Measurements from ENCODE around the gene TTBK2. TPM values are rescaled to one million over a fixed set of nuclear protein-coding genes. Genes with fewer than 3 reads are reported as not detected.

The TTBK2 gene
- total RNA-seq, 1 experiment from 2014 or later = 17.2 TPM

GRCh38 chr15:42921342-42921731 is 759 bp upstream of the TTBK2 start:
- CTCF ChIA-PET = no interaction called here
- TF ChIP-seq POLR2AphosphoS5 (IDR thresholded peaks at IDR 0.05; ENCODE audit: low read depth, low read length) = no peak
- no peak for TF ChIP-seq TCF7L2 (IDR thresholded peaks at IDR 0.05; ENCODE audit: low read depth, low read length)
- TF ChIP-seq CTCF (IDR thresholded peaks at IDR 0.05) = no peak
- no peak for TF ChIP-seq SIN3A (IDR thresholded peaks at IDR 0.05; ENCODE audit: borderline replicate concordance, insufficient read depth, low read depth, low read length)
- TF ChIP-seq REST (IDR thresholded peaks at IDR 0.05; ENCODE audit: insufficient read depth in 1 of 2, low read depth in 2 of 2, low read length in 1 of 2) = no peak
- intact Hi-C loops (cut with micrococcal nuclease; ENCODE audit: unreplicated experiment) (no loop called here), in situ Hi-C loops (cut with HindIII; ENCODE audit: low pct_unique_long_range_greater_than_20kb, low sequenced_read_pairs) (no loop called here)
- Histone ChIP-seq H3K27me3 (ENCODE audit: control insufficient read depth, insufficient read depth, low read length) (no peaks in the 10 kb centered on the region), H3K36me3 (ENCODE audit: control insufficient read depth, insufficient read depth, low read length) (no peaks in the 10 kb centered on the region), H3K27ac (ENCODE audit: low read length) (peak overlapping the region; percentile 71; the same call in 1 of the 2 replicates), H3K4me3 (ENCODE audit: low read depth in 2 of 2, low read length in 2 of 2) (peak overlapping the region; percentile 78 to 84), H3K9me3 (ENCODE audit: control insufficient read depth, insufficient read depth, low read depth, low read length) (no peaks in the 10 kb centered on the region), H3K4me1 (ENCODE audit: control insufficient read depth, insufficient read depth, low read length) (peaks cover 6% of the 10 kb centered on the region; the same call in 1 of the 2 replicates)
- DNase-seq (ENCODE audit: low read depth, low spot score) = no peak
- POLR2A ChIA-PET = no interaction called here
- peak; percentile 2; the same call in 1 of the 2 replicates for ATAC-seq
- BruUV-seq (replicated peaks) = no TSS peak

GRCh38 chr15:42919799-42920518 is 619 bp downstream of the TTBK2 start:
- DNase-seq (ENCODE audit: low read depth, low spot score) (no peak), ATAC-seq (peak; percentile 57)
- intact Hi-C loops (cut with micrococcal nuclease; ENCODE audit: unreplicated experiment) = no loop called here
- Histone ChIP-seq H3K4me1 (ENCODE audit: control insufficient read depth, insufficient read depth, low read length) (peaks cover 6% of the 10 kb centered on the region; the same call in 1 of the 2 replicates), H3K9me3 (ENCODE audit: control insufficient read depth, insufficient read depth, low read depth, low read length) (no peaks in the 10 kb centered on the region), H3K27ac (ENCODE audit: low read length) (peak overlapping the region; percentile 76), H3K27me3 (ENCODE audit: control insufficient read depth, insufficient read depth, low read length) (no peaks in the 10 kb centered on the region), H3K4me3 (ENCODE audit: low read depth in 2 of 2, low read length in 2 of 2) (peak overlapping the region; percentile 78 to 84), H3K36me3 (ENCODE audit: control insufficient read depth, insufficient read depth, low read length) (no peaks in the 10 kb centered on the region)
- TF ChIP-seq POLR2AphosphoS5 (IDR thresholded peaks at IDR 0.05; ENCODE audit: low read depth, low read length) = peak; percentile 24; the same call in 1 of the 2 replicates
- no peak for TF ChIP-seq CTCF (IDR thresholded peaks at IDR 0.05)
- in situ Hi-C loops (cut with HindIII; ENCODE audit: low pct_unique_long_range_greater_than_20kb, low sequenced_read_pairs) = no loop called here
- BruUV-seq (replicated peaks) = no TSS peak
- ChIA-PET CTCF (no interaction called here), POLR2A (no interaction called here)

Measured in Panc1 (cell line).